ENCODE results near the gene DCTN3.

DNA sequence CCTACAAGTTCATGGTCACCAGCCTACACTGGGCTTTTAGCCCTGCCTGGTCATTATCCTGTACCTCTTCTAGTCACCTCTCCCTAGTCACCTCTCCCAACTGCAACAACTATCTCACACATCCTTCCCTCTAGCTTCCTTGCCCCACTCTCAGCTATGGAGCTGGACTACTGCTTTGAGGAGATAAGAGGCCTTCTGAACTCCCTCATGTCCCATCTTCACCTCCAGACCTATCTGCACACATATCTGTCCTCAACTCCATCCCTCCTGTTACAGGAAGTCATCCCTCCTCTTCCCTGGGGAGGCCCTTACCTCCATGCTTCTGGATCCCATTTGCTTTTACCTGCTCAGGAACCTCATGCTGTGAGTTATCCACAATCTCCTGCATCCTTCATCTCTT lies 14.1 kb downstream of the DCTN3 start:
- TF ChIP-seq, protein P1, sequence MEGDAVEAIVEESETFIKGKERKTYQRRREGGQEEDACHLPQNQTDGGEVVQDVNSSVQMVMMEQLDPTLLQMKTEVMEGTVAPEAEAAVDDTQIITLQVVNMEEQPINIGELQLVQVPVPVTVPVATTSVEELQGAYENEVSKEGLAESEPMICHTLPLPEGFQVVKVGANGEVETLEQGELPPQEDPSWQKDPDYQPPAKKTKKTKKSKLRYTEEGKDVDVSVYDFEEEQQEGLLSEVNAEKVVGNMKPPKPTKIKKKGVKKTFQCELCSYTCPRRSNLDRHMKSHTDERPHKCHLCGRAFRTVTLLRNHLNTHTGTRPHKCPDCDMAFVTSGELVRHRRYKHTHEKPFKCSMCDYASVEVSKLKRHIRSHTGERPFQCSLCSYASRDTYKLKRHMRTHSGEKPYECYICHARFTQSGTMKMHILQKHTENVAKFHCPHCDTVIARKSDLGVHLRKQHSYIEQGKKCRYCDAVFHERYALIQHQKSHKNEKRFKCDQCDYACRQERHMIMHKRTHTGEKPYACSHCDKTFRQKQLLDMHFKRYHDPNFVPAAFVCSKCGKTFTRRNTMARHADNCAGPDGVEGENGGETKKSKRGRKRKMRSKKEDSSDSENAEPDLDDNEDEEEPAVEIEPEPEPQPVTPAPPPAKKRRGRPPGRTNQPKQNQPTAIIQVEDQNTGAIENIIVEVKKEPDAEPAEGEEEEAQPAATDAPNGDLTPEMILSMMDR (IDR thresholded peaks at IDR 0.05; ENCODE audit: poor library complexity), result no peak
- TF ChIP-seq EZH2phosphoT487 (IDR thresholded peaks at IDR 0.05; ENCODE audit: low read depth, severe bottlenecking, unreplicated experiment), result no peak
- TF ChIP-seq EZH2 (IDR thresholded peaks at IDR 0.05; ENCODE audit: borderline replicate concordance), result no peak
